ENCODE data around the gene TLE5.
"Not testable (repeated sequence)": the region's sequence is repeated elsewhere in the genome, so short reads cannot be mapped to it uniquely, and the experiment has no call there.

- TF ChIP-seq CTCF (IDR thresholded peaks at IDR 0.05; ENCODE audit: insufficient read depth, low read length, poor library complexity, severe bottlenecking); EZH2phosphoT487 (conservative IDR thresholded peaks at IDR 0.05; ENCODE audit: low read length): not testable (repeated sequence)
These were observed 25.2 kb downstream of the TLE5 start for GRCh38 chr19:3036977-3037544.

All from SU-DHL-6 (cell line).